H4 (cell line): ENCODE results near the gene SIK3. TPM values are rescaled to one million over a fixed set of nuclear protein-coding genes. Genes with fewer than 3 reads are reported as not detected.
"Not testable (repeated sequence)": the region's sequence is repeated elsewhere in the genome, so short reads cannot be mapped to it uniquely, and the experiment has no call there.

Experiments used
- DNase-seq: peaks from one replicate; pipeline ENCODE4 v3.0.0-alpha.2; 2015; ENCODE audit warnings: low spot score
- total RNA-seq: library from RNA; depleted of rRNA; stranded (reverse); fragments of >200 nt; shearing (Covaris generic); gene quantifications from 2 replicates; pipeline ENCODE4 v1.2.3, GENCODE V29; 2014

The SIK3 gene
- total RNA-seq, 1 experiment from 2014 or later: 7.8 TPM

- DNase-seq: no peak
Measured at GRCh38 chr11:116842117-116842516, 256.1 kb downstream of the SIK3 start.

GRCh38 chr11:116840746-116841296, 257.4 kb downstream of the SIK3 start:
- no peak for DNase-seq

GRCh38 chr11:116840224-116840745, 257.9 kb downstream of the SIK3 start:
- DNase-seq: no peak

- DNase-seq: no peak
Measured at GRCh38 chr11:116838321-116839084, 259.7 kb downstream of the SIK3 start.

- no peak for DNase-seq
Measured at GRCh38 chr11:116837231-116838091, 260.8 kb downstream of the SIK3 start, which contains the start of gene APOA1. Gene APOA1, minus strand, starts transcription at chr11:116837622. Its CDS starts 235 bp downstream, at chr11:116837387.

GRCh38 chr11:116836632-116836991, 261.6 kb downstream of the SIK3 start:
- no peak for DNase-seq

GRCh38 chr11:116835791-116836631, 262.2 kb downstream of the SIK3 start:
- peak; percentile 83 for DNase-seq

GRCh38 chr11:116835042-116835772, 263.0 kb downstream of the SIK3 start:
- DNase-seq: no peak

GRCh38 chr11:116834535-116835041, 263.6 kb downstream of the SIK3 start:
- DNase-seq: not testable (repeated sequence)

GRCh38 chr11:116833816-116834534, 264.3 kb downstream of the SIK3 start:
- no peak for DNase-seq

- no peak for DNase-seq
Measured at GRCh38 chr11:116833491-116833815, 264.8 kb downstream of the SIK3 start.

- DNase-seq: no peak
Measured at GRCh38 chr11:116832350-116833290, 265.6 kb downstream of the SIK3 start.

- DNase-seq: no peak
Measured at GRCh38 chr11:116831790-116832349, 266.4 kb downstream of the SIK3 start.

GRCh38 chr11:116830184-116830912, 267.9 kb downstream of the SIK3 start:
- DNase-seq: no peak

GRCh38 chr11:116829525-116830183, 268.6 kb downstream of the SIK3 start, which contains the start of gene APOC3:
Gene APOC3, plus strand, starts transcription at chr11:116829907. Its CDS starts 676 bp downstream, at chr11:116830583.
- DNase-seq: no peak

GRCh38 chr11:116828632-116829524, 269.4 kb downstream of the SIK3 start:
- no peak for DNase-seq
